OCI-LY7 (cell line): ENCODE data around the gene IGSF3. TPM values are rescaled to one million over a fixed set of nuclear protein-coding genes. Genes with fewer than 3 reads are reported as not detected.

Experiments used
- BruUV-seq: library from RNA; stranded (reverse); fragments of 400-500 nt; replicated peaks from 2 replicates; lab custom pipeline; 2021; lab: Mats Ljungman, UMichigan
- CTCF ChIA-PET: fragments of 300-600 bp; sonication (Branson Sonifier 250); formaldehyde crosslinking; loops from one replicate; lab custom pipeline; 2022; ENCODE audit warnings: antibody characterized with exemption; ENCODE audit not compliant: unreplicated experiment; lab: Charles Lee
- POLR2A ChIA-PET: fragments of 300-600 bp; sonication (Branson Sonifier 250); formaldehyde crosslinking; loops from one replicate; lab custom pipeline; 2022; ENCODE audit warnings: antibody characterized with exemption; lab: Charles Lee
- DNase-seq: peaks from one replicate; pipeline ENCODE4 v3.0.0-alpha.2; 2015; ENCODE audit warnings: low spot score
- H2AFZ ChIP-seq: fragments of 200-600 bp; sonication (generic), shearing (Covaris generic); 2 replicates; pipeline ENCODE4 v1.6.1; 2014; ENCODE audit warnings: mild to moderate bottlenecking, antibody characterized with exemption, low read length, moderate library complexity
- H3K27ac ChIP-seq: fragments of 200-600 bp; sonication (generic); 2 replicates; pipeline ENCODE4 v1.5.1; 2014; ENCODE audit warnings: mixed run types, low read depth, mild to moderate bottlenecking, moderate library complexity, low read length, inconsistent platforms; ENCODE audit not compliant: poor library complexity, severe bottlenecking
- H3K36me3 ChIP-seq: fragments of 200-600 bp; sonication (generic); 2 replicates; pipeline ENCODE4 v1.6.1; 2014; ENCODE audit warnings: mild to moderate bottlenecking, antibody characterized with exemption, low read length, moderate library complexity, mixed read lengths; ENCODE audit not compliant: insufficient read depth
- H3K4me1 ChIP-seq: fragments of 200-600 bp; sonication (generic); 2 replicates; pipeline ENCODE4 v1.5.1; 2014; ENCODE audit warnings: mild to moderate bottlenecking, low read length; ENCODE audit not compliant: insufficient read depth, poor library complexity, severe bottlenecking
- H3K4me2 ChIP-seq: fragments of 200-600 bp; sonication (generic); 2 replicates; pipeline ENCODE4 v1.6.1; 2014; ENCODE audit warnings: mild to moderate bottlenecking, low read length
- H3K4me3 ChIP-seq: fragments of 200-600 bp; sonication (generic); 2 replicates; pipeline ENCODE4 v1.5.1; 2014; ENCODE audit warnings: mild to moderate bottlenecking, low read depth, low read length; ENCODE audit not compliant: poor library complexity, severe bottlenecking
- H3K79me2 ChIP-seq: fragments of 200-600 bp; sonication (generic); 2 replicates; pipeline ENCODE4 v1.6.1; 2016; ENCODE audit warnings: low read depth, mild to moderate bottlenecking, low read length, moderate library complexity, mixed read lengths; ENCODE audit not compliant: insufficient read depth
- H3K9me2 ChIP-seq: fragments of 200-600 bp; sonication (generic); 2 replicates; pipeline ENCODE4 v1.6.1; 2016; ENCODE audit warnings: mild to moderate bottlenecking, low read length, mixed read lengths; ENCODE audit not compliant: insufficient read depth
- H3K9me3 ChIP-seq: fragments of 200-600 bp; sonication (generic); 2 replicates; pipeline ENCODE4 v1.6.1; 2014; ENCODE audit warnings: mild to moderate bottlenecking, mixed run types, low read length, mixed read lengths
- H4K20me1 ChIP-seq: fragments of 200-600 bp; sonication (generic); 2 replicates; pipeline ENCODE4 v1.6.1; 2014; ENCODE audit warnings: mild to moderate bottlenecking, antibody characterized with exemption, low read length, moderate library complexity, mixed read lengths; ENCODE audit not compliant: insufficient read depth
- CTCF ChIP-seq: fragments of 200-600 bp; sonication (generic); conservative IDR thresholded peaks from 2 replicates; pipeline ENCODE4 v1.5.1; 2014; ENCODE audit warnings: mild to moderate bottlenecking, antibody characterized with exemption, low read length, moderate library complexity, mixed read lengths
- EZH2phosphoT487 ChIP-seq: fragments of 200-600 bp; sonication (generic); IDR thresholded peaks from 2 replicates; pipeline ENCODE4 v1.6.1; 2018; ENCODE audit warnings: low read depth, borderline replicate concordance, mild to moderate bottlenecking, mixed run types, antibody characterized with exemption, low read length, moderate library complexity, mixed read lengths
- intact Hi-C: fragments of 100-400 bp; cut with micrococcal nuclease; formaldehyde crosslinking; loops from one replicate; pipeline ENCODE4 v1.10.0; 2022; ENCODE audit not compliant: unreplicated experiment
- total RNA-seq, 2 experiments: library from RNA; depleted of rRNA in 1 of 2; stranded (reverse); fragments of >200 nt in 1 of 2; shearing (Covaris generic) in 1 of 2; gene quantifications; 2 replicates each; pipeline ENCODE4 v1.2.3, GENCODE V29; 2014 to 2022

The IGSF3 gene
- total RNA-seq, 2 experiments from 2014 or later, result not detected

DNA sequence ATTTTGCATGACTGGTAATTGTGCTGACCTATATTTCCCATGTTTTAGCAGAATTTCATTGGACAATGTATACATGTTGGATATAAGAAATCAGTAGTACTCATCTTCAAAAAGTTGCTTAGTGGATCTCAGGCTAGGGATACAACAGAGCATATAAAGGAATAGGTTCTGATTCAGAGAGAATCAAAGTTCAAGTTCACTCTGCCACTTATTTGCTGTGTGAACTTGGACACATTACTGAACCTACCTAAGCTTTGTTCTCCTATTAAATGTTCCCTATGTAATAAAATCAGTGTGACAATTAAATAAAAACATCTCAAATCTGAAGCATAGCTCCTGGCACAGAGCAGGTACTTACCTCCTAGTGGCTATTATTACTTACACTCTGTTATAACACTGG is 106.0 kb downstream of the IGSF3 start:
- ChIA-PET POLR2A (interaction anchor here (0.6 kb wide), 1 partner anchor 32 kb away, joined by 3 read pairs; no protein-coding TSS in a partner anchor), CTCF (no interaction called here)
- no peak for TF ChIP-seq EZH2phosphoT487
- no peak for TF ChIP-seq CTCF
- DNase-seq, result no peak
- intact Hi-C loops, result no loop called here
- Histone ChIP-seq H3K36me3 (no peaks in the 10 kb centered on the region), H3K9me2 (no peaks in the 10 kb centered on the region), H3K27ac (no peak overlapping the region), H3K4me1 (no peaks in the 10 kb centered on the region), H2AFZ (no peak overlapping the region), H4K20me1 (no peaks in the 10 kb centered on the region), H3K4me3 (no peak overlapping the region), H3K4me2 (no peak overlapping the region), H3K79me2 (no peaks in the 10 kb centered on the region), H3K9me3 (no peaks in the 10 kb centered on the region)
- BruUV-seq, result no TSS peak

DNA sequence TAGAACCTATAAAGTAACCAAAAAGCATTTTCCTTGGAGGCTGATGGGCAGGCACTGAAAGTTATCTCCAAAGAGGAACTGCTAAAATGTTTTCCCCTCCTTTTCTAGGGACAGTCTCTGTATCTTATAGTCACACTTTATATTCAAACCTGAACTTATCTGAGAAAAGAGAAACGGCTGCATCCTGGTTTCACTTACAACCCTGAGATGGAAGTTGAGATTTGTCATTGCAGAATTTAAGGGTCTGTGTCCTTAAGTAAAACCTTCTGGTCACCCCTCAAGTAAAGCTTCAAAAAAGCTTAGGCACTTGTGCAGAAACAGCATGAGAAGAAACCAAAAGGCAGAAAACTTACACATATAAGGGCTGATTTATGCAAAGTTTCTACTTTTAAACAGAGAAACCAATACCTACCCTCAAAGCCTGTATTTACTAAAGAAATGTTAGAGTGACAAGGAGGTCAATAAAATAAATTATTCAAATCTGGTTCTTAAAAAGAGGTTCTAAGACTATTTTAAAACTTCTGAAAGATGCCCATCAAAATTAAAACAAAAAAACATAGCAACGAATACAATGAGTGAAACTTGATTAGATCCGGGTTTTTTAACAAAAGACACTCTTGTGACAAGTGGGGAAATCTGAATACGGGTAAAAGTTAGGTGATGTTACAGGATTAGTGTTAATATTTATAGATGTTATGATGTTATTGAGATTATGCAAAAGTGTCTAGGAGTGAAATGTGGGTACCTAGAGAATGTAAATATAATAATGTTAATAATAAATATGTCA is 106.6 kb downstream of the IGSF3 start:
- H3K4me3 ChIP-seq, result no peak overlapping the region
- H3K9me2 ChIP-seq, result no peaks in the 10 kb centered on the region
- H4K20me1 ChIP-seq, result no peaks in the 10 kb centered on the region
- no peaks in the 10 kb centered on the region for H3K9me3 ChIP-seq
- BruUV-seq, result no TSS peak
- no peak for DNase-seq
- ChIA-PET POLR2A (interaction anchor here (0.6 kb wide), 1 partner anchor 31 kb away, joined by 3 read pairs; no protein-coding TSS in a partner anchor), CTCF (no interaction called here)
- intact Hi-C loops, result no loop called here
- H2AFZ ChIP-seq, result no peak overlapping the region
- no peak overlapping the region for H3K4me2 ChIP-seq
- H3K36me3 ChIP-seq, result no peaks in the 10 kb centered on the region
- TF ChIP-seq EZH2phosphoT487 (no peak), CTCF (no peak)
- H3K79me2 ChIP-seq, result no peaks in the 10 kb centered on the region
- H3K4me1 ChIP-seq, result no peaks in the 10 kb centered on the region
- no peak overlapping the region for H3K27ac ChIP-seq

GRCh38 chr1:116559304-116559761 is 108.2 kb downstream of the IGSF3 start:
- H3K4me2 ChIP-seq, result no peak overlapping the region
- BruUV-seq, result no TSS peak
- no peak for DNase-seq
- no peaks in the 10 kb centered on the region for H3K4me1 ChIP-seq
- TF ChIP-seq EZH2phosphoT487, result no peak
- TF ChIP-seq CTCF, result no peak
- POLR2A ChIA-PET, result no interaction called here
- no peak overlapping the region for H2AFZ ChIP-seq
- H3K9me3 ChIP-seq, result no peaks in the 10 kb centered on the region
- H3K27ac ChIP-seq, result no peak overlapping the region
- no peaks in the 10 kb centered on the region for H3K36me3 ChIP-seq
- no peaks in the 10 kb centered on the region for H3K9me2 ChIP-seq
- H3K4me3 ChIP-seq, result no peak overlapping the region
- intact Hi-C loops, result no loop called here
- H3K79me2 ChIP-seq, result no peaks in the 10 kb centered on the region
- H4K20me1 ChIP-seq, result no peaks in the 10 kb centered on the region
- CTCF ChIA-PET, result no interaction called here
